GM11168 (cell line): Measurements from ENCODE around the gene MAP4K2.

ENCODE experiments used
- in situ Hi-C: fragments of 300-500 bp; cut with MboI; formaldehyde crosslinking; loops from one replicate; pipeline ENCODE4 v1.12.0; 2022; ENCODE audit warnings: low sequenced_read_pairs; ENCODE audit not compliant: unreplicated experiment

The MAP4K2 gene

GRCh38 chr11:64745521-64746328 lies 57.3 kb downstream of the MAP4K2 start:
- in situ Hi-C loops = no loop called here

- in situ Hi-C loops = no loop called here
Observed at GRCh38 chr11:64745189-64745520, 57.9 kb downstream of the MAP4K2 start.

DNA sequence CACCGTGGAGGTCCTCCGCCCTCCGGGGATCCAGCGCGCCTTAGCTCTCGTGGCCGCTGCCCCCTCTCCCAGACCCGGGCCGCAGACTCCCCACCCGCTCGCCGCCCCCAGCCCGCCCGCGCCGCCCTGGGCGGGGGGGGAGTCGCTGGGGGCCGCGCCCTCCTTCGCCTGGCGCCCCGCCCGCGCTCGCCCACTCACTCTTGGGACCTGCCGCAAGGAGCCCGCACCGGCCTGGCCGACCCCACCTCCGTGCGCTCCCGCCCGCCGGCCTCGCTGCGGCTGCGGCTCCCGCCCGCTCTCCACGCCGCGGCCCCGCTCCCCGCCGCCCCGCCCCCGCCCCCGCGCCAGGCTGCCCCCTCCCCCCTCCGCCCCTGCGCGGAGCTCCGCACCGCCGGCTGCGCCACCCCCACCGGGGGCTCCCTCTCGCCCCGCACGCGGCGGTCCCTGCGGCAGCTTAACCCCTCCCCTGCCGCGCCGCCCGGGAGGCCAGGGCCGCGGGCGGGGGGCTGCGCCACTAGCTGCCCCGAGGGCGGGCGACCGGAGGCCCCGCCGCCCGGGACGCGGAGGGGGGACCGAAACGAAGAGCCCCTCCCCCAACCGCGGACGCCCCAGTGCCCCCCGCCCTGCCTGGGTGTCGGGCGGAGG lies 58.3 kb downstream of the MAP4K2 start:
- in situ Hi-C loops = no loop called here

DNA sequence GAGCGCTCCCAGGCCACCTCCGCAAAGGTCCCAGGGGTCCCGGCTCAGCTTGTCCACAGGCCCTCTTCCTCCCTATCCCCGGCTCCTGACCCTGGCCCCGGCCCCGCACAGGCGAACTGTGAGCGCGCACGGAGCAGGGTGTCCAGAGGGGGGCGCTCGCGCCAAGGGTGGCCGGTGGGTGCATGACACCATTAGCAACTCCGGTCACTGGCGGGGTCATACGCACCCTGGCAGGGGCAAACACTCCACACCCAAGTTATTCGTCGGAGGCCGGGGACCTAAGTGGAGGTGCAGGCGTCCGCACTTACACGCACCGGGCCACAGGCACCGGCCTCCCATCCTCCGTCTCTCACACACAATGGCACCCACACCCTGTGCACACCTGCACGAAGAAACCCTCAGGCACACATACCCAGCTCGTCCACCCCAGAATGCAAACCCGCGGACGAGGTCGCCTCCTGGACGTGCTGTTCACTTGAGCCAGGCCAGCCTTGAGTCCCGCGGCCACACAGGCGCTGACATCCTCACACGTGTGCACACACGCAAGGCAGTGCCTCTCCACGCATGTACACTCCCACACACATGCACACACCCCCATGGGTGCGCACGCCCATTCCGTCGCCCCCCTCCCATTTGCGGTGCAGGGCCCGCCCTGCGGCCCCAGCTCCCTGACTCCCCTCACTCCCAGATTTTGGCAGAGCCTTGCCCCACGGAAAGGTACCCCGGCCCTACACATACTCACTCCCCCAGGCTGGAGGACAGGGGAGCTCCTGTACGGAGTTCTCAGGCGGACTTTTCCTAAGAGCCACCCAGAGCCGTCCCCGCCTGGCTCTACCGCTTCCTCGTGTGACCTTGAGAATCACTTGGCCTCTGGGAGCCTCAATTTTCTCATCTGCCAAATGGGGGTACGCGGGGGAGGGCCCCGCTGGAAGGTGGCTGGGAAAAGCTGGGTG lies 59.1 kb downstream of the MAP4K2 start, which contains the start of gene RASGRP2:
Gene RASGRP2 (minus strand): TSS at position 552 of the 953 bp plus-strand sequence. CDS start 1,276 bp downstream, outside the sequence.
- in situ Hi-C loops = no loop called here

DNA sequence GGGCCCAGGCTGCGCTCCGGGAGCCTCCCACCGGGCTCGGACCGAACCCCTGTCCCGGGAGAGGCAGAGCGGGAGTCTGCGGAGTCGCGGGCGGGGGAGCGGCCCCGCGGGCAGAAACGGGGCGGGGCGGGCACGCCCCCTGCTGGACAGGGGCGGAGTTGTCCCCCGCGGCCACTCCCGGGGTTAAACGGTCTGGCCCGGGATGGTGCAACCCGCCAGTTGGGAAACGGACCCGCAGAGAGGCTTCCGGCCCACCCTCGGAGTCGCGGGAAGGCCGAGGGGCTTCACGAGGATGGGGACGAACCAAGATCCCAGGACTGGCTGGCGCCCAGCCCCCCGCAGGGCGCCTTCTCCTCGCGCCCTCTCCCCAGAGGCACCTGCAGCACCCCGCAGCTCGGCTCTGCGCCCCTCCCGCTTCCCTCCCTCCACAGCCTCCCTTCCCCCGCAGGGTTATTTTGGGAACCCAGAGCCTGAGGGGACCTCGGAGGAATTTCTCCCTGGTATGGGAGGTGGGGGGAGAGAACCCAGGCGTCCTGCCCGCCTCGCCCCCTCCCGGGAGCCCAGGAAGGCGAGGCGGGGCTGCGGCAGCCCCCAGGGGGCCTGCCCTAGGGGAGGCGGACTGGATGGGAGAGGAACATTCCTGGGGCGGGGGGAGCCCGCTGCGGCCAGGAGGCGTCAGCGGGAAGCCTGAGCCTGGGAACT lies 60.0 kb downstream of the MAP4K2 start:
- in situ Hi-C loops = no loop called here

GRCh38 chr11:64742087-64742888 lies 60.7 kb downstream of the MAP4K2 start:
- in situ Hi-C loops = no loop called here

GRCh38 chr11:64741375-64742086 lies 61.5 kb downstream of the MAP4K2 start:
- in situ Hi-C loops = no loop called here

GRCh38 chr11:64739871-64740270 lies 63.1 kb downstream of the MAP4K2 start:
- in situ Hi-C loops = no loop called here

- in situ Hi-C loops = no loop called here
Observed at GRCh38 chr11:64736654-64737053, 66.4 kb downstream of the MAP4K2 start.

DNA sequence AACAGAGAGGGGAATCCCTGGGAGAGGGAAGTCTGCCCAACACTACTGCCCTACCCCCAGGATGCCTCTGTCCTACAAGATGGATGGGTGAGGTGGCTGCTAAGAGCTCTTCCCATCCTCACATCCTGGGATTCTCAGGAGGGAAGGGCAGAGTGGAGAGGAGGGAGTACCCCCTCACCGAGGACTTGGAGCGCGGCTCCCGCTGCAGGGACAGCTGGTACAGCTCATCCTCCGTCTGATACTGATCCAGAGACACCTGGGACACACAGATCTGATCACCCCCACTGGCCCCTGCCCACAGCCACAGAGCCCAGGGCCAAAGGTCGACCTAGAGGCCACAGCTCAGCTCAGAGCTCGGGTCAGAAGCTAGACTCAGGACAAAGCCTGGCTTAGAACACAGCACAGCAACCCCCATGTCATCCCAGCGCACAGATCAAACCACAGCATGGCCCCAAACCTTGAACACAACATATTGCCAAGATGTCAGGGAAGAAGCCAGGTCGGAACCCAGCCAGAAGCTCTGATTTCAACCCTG lies 67.2 kb downstream of the MAP4K2 start:
- in situ Hi-C loops = no loop called here
